Measurements from ENCODE around the gene MMP20. TPM values are rescaled to one million over a fixed set of nuclear protein-coding genes. Genes with fewer than 3 reads are reported as not detected.
"Not testable (repeated sequence)": the region's sequence is repeated elsewhere in the genome, so short reads cannot be mapped to it uniquely, and the experiment has no call there.

Gene MMP20
- total and polyA plus RNA-seq, 7 donors: not detected

DNA sequence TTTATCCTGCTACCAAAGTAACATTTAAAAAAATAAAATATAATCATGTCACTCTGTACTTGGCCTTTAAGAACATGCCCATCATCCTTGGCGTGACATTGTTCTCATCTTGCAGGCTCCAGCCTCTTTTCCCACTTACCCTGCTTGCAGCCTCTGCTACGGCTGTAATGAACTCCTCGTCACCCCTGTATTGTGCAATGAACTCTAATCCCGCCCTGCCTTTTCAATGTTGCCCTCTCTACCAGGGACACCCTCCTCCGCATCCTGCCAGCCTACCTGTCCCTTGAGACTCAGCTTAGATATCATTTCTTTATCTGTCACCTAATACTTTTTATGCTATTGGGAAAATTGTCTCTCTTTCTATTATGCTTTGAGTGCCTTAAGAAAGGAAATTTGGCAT is 12.6 kb upstream of the MMP20 start:
- H3K4me1 ChIP-seq: no peaks in the 10 kb centered on the region
- DNase-seq (no peak), ATAC-seq (no peak)
- intact Hi-C loops (cut with DNase I): no loop called here
- 46 to 52% (median 49%) methylated on average over 5 of the region's 5 CpGs for WGBS, 3 donors
- no peaks in the 10 kb centered on the region for H3K9me3 ChIP-seq
- H3K4me3 ChIP-seq: no peak overlapping the region
- no peak overlapping the region for H3K27ac ChIP-seq
- no peaks in the 10 kb centered on the region for H3K27me3 ChIP-seq (ENCODE audit: insufficient read depth in 3 of 3, low read length in 2 of 3)
- H3K36me3 ChIP-seq (ENCODE audit: insufficient read depth in 1 of 2, low read depth in 1 of 2): no peaks in the 10 kb centered on the region
- TF ChIP-seq, protein P1, sequence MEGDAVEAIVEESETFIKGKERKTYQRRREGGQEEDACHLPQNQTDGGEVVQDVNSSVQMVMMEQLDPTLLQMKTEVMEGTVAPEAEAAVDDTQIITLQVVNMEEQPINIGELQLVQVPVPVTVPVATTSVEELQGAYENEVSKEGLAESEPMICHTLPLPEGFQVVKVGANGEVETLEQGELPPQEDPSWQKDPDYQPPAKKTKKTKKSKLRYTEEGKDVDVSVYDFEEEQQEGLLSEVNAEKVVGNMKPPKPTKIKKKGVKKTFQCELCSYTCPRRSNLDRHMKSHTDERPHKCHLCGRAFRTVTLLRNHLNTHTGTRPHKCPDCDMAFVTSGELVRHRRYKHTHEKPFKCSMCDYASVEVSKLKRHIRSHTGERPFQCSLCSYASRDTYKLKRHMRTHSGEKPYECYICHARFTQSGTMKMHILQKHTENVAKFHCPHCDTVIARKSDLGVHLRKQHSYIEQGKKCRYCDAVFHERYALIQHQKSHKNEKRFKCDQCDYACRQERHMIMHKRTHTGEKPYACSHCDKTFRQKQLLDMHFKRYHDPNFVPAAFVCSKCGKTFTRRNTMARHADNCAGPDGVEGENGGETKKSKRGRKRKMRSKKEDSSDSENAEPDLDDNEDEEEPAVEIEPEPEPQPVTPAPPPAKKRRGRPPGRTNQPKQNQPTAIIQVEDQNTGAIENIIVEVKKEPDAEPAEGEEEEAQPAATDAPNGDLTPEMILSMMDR (IDR thresholded peaks at IDR 0.05): no peak

DNA sequence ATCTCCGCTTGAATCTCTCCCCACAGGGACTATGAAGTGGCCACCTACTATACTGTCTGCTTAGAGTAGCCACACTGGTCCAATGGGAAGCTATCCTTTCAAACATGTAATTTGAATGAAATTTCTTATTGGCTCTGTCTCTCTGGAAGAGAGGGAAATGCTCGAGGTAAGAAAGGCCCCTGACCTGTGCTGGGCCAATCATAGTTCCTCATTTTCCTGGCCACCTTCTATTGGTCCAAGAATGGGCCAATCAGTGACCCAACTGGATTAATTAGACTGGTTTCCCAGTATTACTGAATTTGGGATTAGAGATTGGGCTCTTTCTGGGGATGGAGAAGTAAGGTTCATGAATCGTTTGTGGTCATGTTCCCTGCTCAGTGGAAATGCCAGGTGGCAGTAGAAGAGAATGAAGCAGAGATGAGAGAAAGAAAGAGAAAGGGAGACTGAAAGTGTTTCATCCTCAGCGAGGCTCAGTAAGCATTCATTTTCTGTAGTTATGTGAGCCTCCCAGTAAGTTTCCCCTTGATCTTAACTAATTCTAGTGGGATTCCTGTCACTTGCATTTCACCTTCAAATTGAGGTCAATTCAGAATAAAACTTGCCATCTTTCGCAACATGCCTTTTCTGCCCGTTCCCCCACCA is 8.4 kb upstream of the MMP20 start:
- H3K9me3 ChIP-seq: no peaks in the 10 kb centered on the region
- WGBS, 3 donors: 76 to 86% (median 80%) methylated on average over 6 of the region's 6 CpGs
- TF ChIP-seq, protein P1 (IDR thresholded peaks at IDR 0.05): no peak
- no peaks in the 10 kb centered on the region for H3K36me3 ChIP-seq (ENCODE audit: insufficient read depth in 1 of 2, low read depth in 1 of 2)
- ATAC-seq (no peak), DNase-seq (no peak)
- H3K27ac ChIP-seq: no peak overlapping the region
- no peaks in the 10 kb centered on the region for H3K27me3 ChIP-seq (ENCODE audit: insufficient read depth in 3 of 3, low read length in 2 of 3)
- no peak overlapping the region for H3K4me3 ChIP-seq
- intact Hi-C loops (cut with DNase I): no loop called here
- H3K4me1 ChIP-seq: no peaks in the 10 kb centered on the region

DNA sequence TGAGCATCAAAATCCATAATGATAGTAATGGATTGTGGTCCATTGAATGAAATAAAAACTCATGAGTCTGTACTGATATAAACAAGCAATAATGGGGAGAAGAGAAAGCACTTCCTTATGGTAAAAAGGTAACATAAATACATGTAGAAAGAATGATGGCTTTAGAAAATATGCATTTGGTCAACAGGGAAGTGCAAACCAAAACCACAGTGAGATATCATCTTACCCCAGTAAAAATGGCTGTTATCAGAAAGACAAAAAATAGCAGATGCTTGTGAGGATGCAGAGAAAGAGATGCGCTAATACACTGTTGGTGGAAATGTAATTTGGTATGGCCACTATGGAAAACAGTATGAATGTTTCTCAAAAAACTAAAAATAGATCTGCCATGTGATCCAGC is 6.9 kb upstream of the MMP20 start:
- no peaks in the 10 kb centered on the region for H3K9me3 ChIP-seq
- H3K4me3 ChIP-seq: no peak overlapping the region
- DNase-seq (no peak), ATAC-seq (no peak)
- intact Hi-C loops (cut with DNase I): no loop called here
- WGBS, 3 donors: 89 to 93% (median 92%) methylated on average over 1 of the region's 1 CpG
- no peaks in the 10 kb centered on the region for H3K27me3 ChIP-seq (ENCODE audit: insufficient read depth in 3 of 3, low read length in 2 of 3)
- H3K4me1 ChIP-seq: no peaks in the 10 kb centered on the region
- no peak overlapping the region for H3K27ac ChIP-seq
- TF ChIP-seq, protein P1 (IDR thresholded peaks at IDR 0.05): no peak
- H3K36me3 ChIP-seq (ENCODE audit: insufficient read depth in 1 of 2, low read depth in 1 of 2): no peaks in the 10 kb centered on the region

DNA sequence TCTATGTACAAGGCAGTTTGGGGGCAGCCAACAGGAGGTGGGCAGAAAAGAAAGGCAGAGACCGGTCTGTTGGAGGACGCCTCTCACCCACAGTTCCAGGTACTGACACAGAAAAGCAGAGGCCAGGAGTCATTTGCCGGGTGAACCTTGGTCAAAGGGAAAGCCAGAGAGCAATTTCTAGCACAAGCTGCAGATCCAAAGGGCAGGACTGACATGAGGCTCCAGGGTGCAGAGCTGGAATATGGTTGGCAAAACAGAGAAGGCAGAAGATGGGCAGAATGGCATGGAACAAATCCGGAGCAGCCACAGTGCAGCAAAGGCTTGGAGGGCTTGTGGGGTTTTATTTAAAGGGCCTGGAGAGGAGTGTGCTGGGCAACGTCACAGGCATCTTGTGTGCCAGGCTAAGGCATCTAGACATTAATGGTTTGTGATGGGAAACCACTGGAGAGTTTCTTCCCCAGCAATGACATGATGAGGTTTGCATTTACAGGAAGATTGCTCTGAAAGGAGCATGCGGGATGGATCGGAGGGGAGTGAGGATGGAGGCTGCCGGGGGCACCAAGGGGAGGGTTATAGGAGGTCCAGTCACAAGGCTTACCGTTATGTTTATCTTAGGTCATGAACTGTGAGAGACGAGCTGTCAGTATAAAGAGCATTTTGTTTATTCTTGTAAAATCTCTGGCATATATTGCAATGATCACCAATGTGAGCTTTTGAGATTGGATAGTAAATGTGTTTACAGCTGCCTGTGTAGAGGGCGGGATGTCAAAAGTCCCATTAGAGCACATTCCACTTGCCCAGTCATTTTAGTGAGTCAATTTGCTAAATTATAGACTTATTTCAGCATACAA is 5.7 kb upstream of the MMP20 start:
- intact Hi-C loops (cut with DNase I): no loop called here
- Histone ChIP-seq H3K4me3 (no peak overlapping the region), H3K4me1 (no peaks in the 10 kb centered on the region), H3K9me3 (no peaks in the 10 kb centered on the region), H3K27me3 (ENCODE audit: insufficient read depth in 3 of 3, low read length in 2 of 3) (peaks cover 0 to 1% (median 0%) of the 10 kb centered on the region in 3 donors), H3K27ac (no peak overlapping the region), H3K36me3 (ENCODE audit: insufficient read depth in 1 of 2, low read depth in 1 of 2) (no peaks in the 10 kb centered on the region)
- WGBS, 3 donors: 71 to 80% (median 78%) methylated on average over 9 to 10 of the region's 11 CpGs
- ATAC-seq (no peak), DNase-seq (no peak)
- TF ChIP-seq, protein P1 (IDR thresholded peaks at IDR 0.05): no peak

DNA sequence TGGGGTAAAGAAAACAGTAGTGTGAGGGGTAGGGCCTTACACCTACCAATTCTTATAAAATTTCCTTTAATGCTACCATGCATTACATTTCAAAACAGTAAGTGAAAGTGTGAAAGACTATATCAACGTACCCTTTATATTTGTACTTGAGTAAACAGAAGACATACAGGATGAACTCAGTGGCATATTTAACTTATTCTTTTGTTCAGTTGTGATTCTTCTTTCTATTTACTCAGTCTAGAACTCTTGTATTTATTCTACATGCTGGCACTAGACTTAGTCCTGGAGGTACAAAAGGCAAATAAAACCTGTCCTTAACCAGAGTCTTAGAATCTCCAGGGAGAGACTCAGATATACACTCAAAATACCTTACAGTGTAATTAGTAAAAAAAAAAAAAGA is 4.8 kb upstream of the MMP20 start:
- DNase-seq; H3K27ac ChIP-seq; H3K4me1 ChIP-seq; H3K36me3 ChIP-seq (ENCODE audit: insufficient read depth in 1 of 2, low read depth in 1 of 2); H3K27me3 ChIP-seq (ENCODE audit: insufficient read depth in 3 of 3, low read length in 2 of 3); H3K4me3 ChIP-seq; H3K9me3 ChIP-seq; intact Hi-C loops (cut with DNase I); ATAC-seq: not testable (repeated sequence)
- 69 to 82% (median 74%) methylated on average over 1 of the region's 1 CpG for WGBS, 3 donors
